ENCODE measurements around the gene TOR4A.

The TOR4A gene

GRCh38 chr9:137294681-137295237 lies 17.2 kb downstream of the TOR4A start:
- no peak for DNase-seq (ENCODE audit: low read depth, low spot score)

GRCh38 chr9:137295238-137295811 lies 17.8 kb downstream of the TOR4A start:
- no peak for DNase-seq (ENCODE audit: low read depth, low spot score)

GRCh38 chr9:137295849-137296669 lies 18.5 kb downstream of the TOR4A start:
- no peak for DNase-seq (ENCODE audit: low read depth, low spot score)

GRCh38 chr9:137296670-137297664 lies 19.4 kb downstream of the TOR4A start:
- DNase-seq (ENCODE audit: low read depth, low spot score): no peak

GRCh38 chr9:137297966-137298365 lies 20.4 kb downstream of the TOR4A start:
- no peak for DNase-seq (ENCODE audit: low read depth, low spot score)

GRCh38 chr9:137298401-137299202 lies 21.1 kb downstream of the TOR4A start:
- no peak for DNase-seq (ENCODE audit: low read depth, low spot score)

- DNase-seq (ENCODE audit: low read depth, low spot score): no peak
These were observed 21.7 kb downstream of the TOR4A start for GRCh38 chr9:137299203-137299565.

- DNase-seq (ENCODE audit: low read depth, low spot score): no peak
These were observed 22.4 kb downstream of the TOR4A start for GRCh38 chr9:137299938-137300337.

GRCh38 chr9:137300567-137301080 lies 23.1 kb downstream of the TOR4A start:
- DNase-seq (ENCODE audit: low read depth, low spot score): no peak

- DNase-seq (ENCODE audit: low read depth, low spot score): no peak
These were observed 23.8 kb downstream of the TOR4A start for GRCh38 chr9:137301081-137301947.

GRCh38 chr9:137302118-137302448 lies 24.6 kb downstream of the TOR4A start, which contains the start of gene NRARP:
Gene NRARP, minus strand, starts transcription at chr9:137302271. Its CDS starts 343 bp downstream, at chr9:137301928.
- DNase-seq (ENCODE audit: low read depth, low spot score): no peak

- no peak for DNase-seq (ENCODE audit: low read depth, low spot score)
These were observed 25.1 kb downstream of the TOR4A start for GRCh38 chr9:137302449-137303150.

- no peak for DNase-seq (ENCODE audit: low read depth, low spot score)
These were observed 25.8 kb downstream of the TOR4A start for GRCh38 chr9:137303151-137303892.

GRCh38 chr9:137303893-137304382 lies 26.4 kb downstream of the TOR4A start:
- DNase-seq (ENCODE audit: low read depth, low spot score): no peak

- no peak for DNase-seq (ENCODE audit: low read depth, low spot score)
These were observed 27.0 kb downstream of the TOR4A start for GRCh38 chr9:137304383-137305059.

GRCh38 chr9:137305060-137305797 lies 27.7 kb downstream of the TOR4A start:
- DNase-seq (ENCODE audit: low read depth, low spot score): no peak

GRCh38 chr9:137305798-137306065 lies 28.2 kb downstream of the TOR4A start:
- DNase-seq (ENCODE audit: low read depth, low spot score): no peak

Data from brain pericyte (primary cell).